GM12875 (cell line): Measurements from ENCODE around the gene YTHDC2.

Experiments used
- H3K4me3 ChIP-seq: one replicate; pipeline ENCODE4 v1.5.1; 2011; ENCODE audit warnings: low read depth, low read length, control low read depth
- TF ChIP-seq, protein P1 (sequence below): IDR thresholded peaks from 2 replicates; pipeline ENCODE4 v1.5.1; 2011; ENCODE audit warnings: low read depth, mild to moderate bottlenecking, control low read depth, inconsistent platforms, low read length, moderate library complexity, borderline replicate concordance; ENCODE audit not compliant: insufficient read depth

YTHDC2 gene

DNA sequence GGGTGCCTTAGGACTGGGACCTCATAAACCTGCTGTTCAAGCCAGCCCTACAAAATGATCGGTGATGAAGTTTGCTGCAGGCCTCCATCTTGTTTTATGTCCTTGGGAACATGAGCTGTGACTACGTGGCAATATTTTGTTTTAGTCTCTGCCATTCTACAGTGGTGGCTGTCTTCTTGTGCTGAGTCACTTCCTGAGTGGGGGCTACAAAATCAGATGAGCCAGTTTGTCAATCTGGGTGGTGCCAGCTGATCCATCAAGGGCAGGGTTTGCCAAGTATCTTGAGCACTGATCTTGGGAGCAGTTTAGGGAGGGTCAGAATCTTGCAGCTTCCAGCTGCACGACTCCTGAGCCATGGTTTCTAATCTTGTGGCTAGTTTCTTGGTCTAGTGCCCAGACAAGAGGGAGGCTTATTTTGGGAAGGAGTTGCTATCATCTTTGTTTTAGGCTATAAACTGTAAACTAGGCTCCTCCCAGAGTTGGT, 94.7 kb downstream of the YTHDC2 start:
- no peak overlapping the region for H3K4me3 ChIP-seq
- TF ChIP-seq, protein P1, sequence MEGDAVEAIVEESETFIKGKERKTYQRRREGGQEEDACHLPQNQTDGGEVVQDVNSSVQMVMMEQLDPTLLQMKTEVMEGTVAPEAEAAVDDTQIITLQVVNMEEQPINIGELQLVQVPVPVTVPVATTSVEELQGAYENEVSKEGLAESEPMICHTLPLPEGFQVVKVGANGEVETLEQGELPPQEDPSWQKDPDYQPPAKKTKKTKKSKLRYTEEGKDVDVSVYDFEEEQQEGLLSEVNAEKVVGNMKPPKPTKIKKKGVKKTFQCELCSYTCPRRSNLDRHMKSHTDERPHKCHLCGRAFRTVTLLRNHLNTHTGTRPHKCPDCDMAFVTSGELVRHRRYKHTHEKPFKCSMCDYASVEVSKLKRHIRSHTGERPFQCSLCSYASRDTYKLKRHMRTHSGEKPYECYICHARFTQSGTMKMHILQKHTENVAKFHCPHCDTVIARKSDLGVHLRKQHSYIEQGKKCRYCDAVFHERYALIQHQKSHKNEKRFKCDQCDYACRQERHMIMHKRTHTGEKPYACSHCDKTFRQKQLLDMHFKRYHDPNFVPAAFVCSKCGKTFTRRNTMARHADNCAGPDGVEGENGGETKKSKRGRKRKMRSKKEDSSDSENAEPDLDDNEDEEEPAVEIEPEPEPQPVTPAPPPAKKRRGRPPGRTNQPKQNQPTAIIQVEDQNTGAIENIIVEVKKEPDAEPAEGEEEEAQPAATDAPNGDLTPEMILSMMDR: no peak

DNA sequence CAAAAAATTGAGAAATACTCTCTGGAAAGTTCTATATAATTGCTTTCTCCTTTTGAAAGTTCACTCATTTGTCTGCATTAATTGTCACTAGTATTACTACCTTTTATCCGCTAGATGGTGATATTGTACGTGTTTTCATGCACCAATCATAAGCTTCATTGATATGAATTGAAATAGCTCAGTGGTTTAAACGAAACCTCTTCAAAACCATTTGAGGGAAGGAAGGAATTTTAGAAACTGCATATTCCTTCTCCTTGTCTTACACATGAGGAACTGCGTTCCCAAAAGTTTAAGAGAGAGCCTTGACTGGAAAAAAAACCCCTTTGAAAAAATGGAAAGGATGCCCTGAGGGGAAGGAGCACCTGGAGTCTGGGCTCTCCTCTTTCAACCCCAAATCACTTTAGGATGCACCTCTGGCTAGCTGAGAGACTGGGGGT, 98.6 kb downstream of the YTHDC2 start:
- TF ChIP-seq, protein P1: no peak
- no peak overlapping the region for H3K4me3 ChIP-seq

DNA sequence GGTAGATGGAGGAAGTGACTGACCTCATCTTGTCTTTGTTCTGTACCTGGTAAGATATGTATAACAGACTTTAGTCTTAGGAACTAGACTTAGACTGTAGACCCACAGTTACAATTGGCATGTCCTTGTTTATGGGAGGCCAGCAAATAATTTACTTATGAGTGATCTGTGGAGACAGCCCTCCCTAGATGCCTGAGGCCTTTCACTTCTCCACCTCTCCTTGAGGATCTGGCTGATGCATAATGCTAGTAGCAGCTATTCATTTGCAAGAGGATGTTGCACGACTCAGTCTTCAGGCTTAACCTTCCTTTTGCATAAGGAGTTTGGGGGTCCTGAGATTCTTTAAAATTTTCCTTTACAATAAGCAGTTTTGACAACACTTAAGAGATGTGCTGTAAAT, 100.7 kb downstream of the YTHDC2 start:
- no peak overlapping the region for H3K4me3 ChIP-seq
- TF ChIP-seq, protein P1: no peak

DNA sequence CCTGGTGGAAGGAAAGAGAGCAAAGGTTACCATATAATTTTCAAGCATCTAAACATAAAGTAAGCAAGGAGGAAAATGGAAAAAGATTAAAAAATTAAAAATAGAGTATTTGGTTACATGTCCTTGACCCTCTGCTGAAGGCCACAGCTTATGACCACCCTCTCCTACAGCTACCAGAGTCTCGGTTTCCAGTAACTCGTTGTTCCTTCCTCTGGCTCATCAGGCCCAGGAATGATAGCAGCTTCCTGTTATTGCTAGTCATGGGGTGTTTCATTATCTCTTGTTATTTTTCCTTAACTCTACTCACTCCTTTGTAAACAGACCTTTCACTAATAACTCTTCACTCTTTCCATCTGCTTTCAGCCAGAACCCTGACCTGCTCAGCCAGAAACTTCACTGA, 102.2 kb downstream of the YTHDC2 start:
- TF ChIP-seq, protein P1: no peak
- H3K4me3 ChIP-seq: no peak overlapping the region

DNA sequence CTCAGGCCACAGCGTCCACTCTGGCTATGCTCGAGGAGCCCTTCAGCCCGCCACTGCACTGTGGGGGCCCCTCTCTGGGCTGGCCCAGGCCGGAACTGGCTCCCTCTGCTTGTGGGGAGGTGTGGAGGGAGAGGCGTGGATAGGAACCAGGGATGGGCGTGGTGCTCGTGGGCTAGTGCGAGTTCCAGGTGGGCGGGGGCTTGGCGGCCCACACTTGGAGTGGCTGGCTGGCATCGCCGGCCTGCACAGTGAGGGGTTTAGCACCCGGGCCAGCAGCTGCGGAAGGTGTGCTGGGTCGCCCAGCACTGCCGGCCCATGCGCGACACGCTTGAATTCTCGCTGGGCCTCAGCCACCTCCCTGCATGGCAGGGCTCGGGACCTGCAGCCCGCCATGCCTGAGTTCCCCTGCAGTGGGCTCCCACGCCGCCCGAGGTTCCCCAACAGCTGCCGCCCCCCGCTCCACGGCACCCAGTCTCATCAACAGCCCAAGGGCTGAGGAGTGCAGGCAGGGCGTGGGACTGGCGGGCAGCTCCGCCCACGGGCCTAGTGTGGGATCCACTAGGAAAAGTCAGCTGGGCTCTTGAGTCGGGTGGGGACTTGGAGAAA, 103.8 kb downstream of the YTHDC2 start:
- TF ChIP-seq, protein P1: no peak
- H3K4me3 ChIP-seq: no peak overlapping the region

DNA sequence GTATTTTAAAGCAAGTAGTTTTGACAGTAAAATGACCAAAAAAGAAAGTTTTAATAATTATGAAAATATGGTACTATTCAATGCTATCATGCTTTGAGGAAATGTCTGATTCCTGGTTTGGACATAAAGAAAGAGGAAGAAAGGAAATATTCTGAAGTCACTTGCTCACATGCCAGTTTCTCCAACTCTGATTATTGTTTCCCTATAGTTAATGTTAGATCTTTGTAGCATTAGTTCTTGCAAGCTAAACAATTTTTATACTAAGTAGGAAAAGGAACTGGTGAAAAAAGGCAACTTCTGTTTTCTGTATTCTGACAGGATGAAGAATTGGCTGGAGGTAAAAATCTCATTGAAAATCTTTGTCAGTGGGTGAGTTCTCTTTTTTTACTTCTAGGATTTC, 119.5 kb downstream of the YTHDC2 start:
- no peak overlapping the region for H3K4me3 ChIP-seq
- TF ChIP-seq, protein P1: no peak

DNA sequence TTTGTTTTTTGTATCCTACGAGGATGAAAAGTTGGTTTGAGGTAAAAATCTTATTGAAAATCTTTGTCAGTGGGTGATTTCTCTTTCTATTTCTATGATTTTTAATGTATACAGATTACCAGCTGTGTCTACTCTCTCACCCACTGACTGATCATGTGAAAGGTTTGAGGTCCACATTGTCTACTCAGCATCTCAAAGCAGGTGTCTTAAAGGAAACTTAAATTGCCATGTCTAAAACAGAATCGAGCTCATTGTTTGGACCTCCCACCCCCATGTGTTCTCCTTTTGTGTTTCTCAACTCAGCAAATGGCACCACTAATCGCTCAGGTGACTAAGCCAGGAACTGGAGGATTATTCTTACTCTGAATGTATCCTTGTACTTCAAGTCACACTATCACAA, 121.5 kb downstream of the YTHDC2 start:
- TF ChIP-seq, protein P1: no peak
- H3K4me3 ChIP-seq: no peak overlapping the region
